Measurements from ENCODE around the gene AHNAK.

AHNAK gene

GRCh38 chr11:62493801-62494200 is 52.8 kb downstream of the AHNAK start:
- no peak overlapping the region for H3K4me3 ChIP-seq (ENCODE audit: low read depth, low read length)
- H3K79me2 ChIP-seq (ENCODE audit: control insufficient read depth, insufficient read depth, low read length, unreplicated experiment), result no peaks in the 10 kb centered on the region

DNA sequence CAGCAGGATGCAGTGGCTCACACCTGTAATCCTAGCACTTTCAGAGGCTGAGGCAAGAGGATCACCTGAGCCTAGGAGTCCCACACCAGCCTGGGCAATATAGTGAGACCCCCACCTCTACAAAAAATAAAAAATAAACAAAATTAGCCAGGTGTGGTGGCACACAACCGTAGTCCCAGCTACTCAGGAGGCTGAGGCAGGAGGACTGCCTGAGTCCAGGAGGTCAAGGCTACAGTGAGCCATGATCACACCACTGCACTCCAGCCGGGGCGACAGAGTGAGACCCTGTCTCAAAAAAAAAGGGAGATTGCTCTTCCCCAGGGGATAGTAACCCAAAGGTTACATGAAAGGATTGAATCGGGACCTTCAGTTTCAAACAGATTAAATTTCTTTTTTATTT is 54.0 kb downstream of the AHNAK start:
- no peak overlapping the region for H3K4me3 ChIP-seq (ENCODE audit: low read depth, low read length)
- H2AFZ ChIP-seq (ENCODE audit: low read length, unreplicated experiment), result no peak overlapping the region
- H3K27me3 ChIP-seq (ENCODE audit: insufficient read depth, low read length), result no peaks in the 10 kb centered on the region
- H3K36me3 ChIP-seq (ENCODE audit: insufficient read depth, low read length), result no peaks in the 10 kb centered on the region
- peaks cover 7% of the 10 kb centered on the region for H3K4me1 ChIP-seq (ENCODE audit: control insufficient read depth, insufficient read depth, low read length, unreplicated experiment)
- H3K79me2 ChIP-seq (ENCODE audit: control insufficient read depth, insufficient read depth, low read length, unreplicated experiment), result no peaks in the 10 kb centered on the region
- no peak overlapping the region for H3K27ac ChIP-seq (ENCODE audit: low read depth, low read length)

More at GRCh38 chr11:62493801-62494200, 52.8 kb downstream of the AHNAK start:
- no peaks in the 10 kb centered on the region for H3K27me3 ChIP-seq (ENCODE audit: insufficient read depth, low read length)
- H2AFZ ChIP-seq (ENCODE audit: low read length, unreplicated experiment), result no peak overlapping the region
- H3K4me1 ChIP-seq (ENCODE audit: control insufficient read depth, insufficient read depth, low read length, unreplicated experiment), result peaks cover 12% of the 10 kb centered on the region
- H3K36me3 ChIP-seq (ENCODE audit: insufficient read depth, low read length), result no peaks in the 10 kb centered on the region
- H3K27ac ChIP-seq (ENCODE audit: low read depth, low read length), result no peak overlapping the region

DNA sequence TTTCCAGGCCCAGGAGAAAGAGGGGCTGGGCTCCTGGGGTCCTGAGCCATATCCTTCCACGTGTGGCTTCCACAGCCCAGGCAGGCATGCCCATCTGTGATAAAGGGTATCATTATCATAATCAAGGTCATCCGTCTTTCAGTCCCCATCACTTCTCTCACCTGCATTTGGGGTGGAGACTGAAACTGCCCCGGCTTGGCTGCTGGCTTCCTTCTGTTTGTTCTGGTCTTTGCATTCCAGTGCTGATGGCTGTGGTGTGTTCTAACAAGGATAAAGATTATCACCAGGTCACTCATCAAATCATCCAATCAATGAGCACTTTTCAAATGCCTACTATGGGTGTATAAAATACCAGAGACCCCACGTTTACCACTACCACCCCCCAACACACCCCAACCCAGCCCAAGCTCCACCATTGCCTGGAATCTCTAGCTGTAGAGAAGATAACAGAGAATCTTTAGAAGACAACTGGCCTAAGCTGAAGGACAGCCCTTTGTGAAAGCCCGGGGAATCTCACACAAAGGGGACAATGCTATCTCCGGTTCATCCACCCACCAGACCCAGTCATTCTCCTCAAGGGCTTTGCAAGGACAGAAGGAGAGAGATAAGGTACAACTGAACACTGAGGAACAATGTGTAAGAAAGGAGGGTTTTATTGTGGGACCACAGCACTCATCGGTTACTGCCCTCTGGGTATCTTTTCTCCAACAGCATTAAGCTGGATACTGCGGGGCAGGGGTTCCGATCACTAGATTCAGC is 54.9 kb downstream of the AHNAK start:
- no peak overlapping the region for H3K4me3 ChIP-seq (ENCODE audit: low read depth, low read length)
- H3K79me2 ChIP-seq (ENCODE audit: control insufficient read depth, insufficient read depth, low read length, unreplicated experiment), result no peaks in the 10 kb centered on the region
- H3K27me3 ChIP-seq (ENCODE audit: insufficient read depth, low read length), result no peaks in the 10 kb centered on the region
- no peak overlapping the region for H2AFZ ChIP-seq (ENCODE audit: low read length, unreplicated experiment)
- no peaks in the 10 kb centered on the region for H3K36me3 ChIP-seq (ENCODE audit: insufficient read depth, low read length)
- peaks cover under 1% of the 10 kb centered on the region for H3K4me1 ChIP-seq (ENCODE audit: control insufficient read depth, insufficient read depth, low read length, unreplicated experiment)
- H3K27ac ChIP-seq (ENCODE audit: low read depth, low read length), result no peak overlapping the region

- H3K4me3 ChIP-seq (ENCODE audit: low read depth, low read length), result no peak overlapping the region
- H2AFZ ChIP-seq (ENCODE audit: low read length, unreplicated experiment), result no peak overlapping the region
- no peaks in the 10 kb centered on the region for H3K27me3 ChIP-seq (ENCODE audit: insufficient read depth, low read length)
- H3K27ac ChIP-seq (ENCODE audit: low read depth, low read length), result no peak overlapping the region
- H3K4me1 ChIP-seq (ENCODE audit: control insufficient read depth, insufficient read depth, low read length, unreplicated experiment), result no peaks in the 10 kb centered on the region
- no peaks in the 10 kb centered on the region for H3K36me3 ChIP-seq (ENCODE audit: insufficient read depth, low read length)
- H3K79me2 ChIP-seq (ENCODE audit: control insufficient read depth, insufficient read depth, low read length, unreplicated experiment), result no peaks in the 10 kb centered on the region
Measured at GRCh38 chr11:62489204-62489603, 57.4 kb downstream of the AHNAK start.

- Histone ChIP-seq H2AFZ (ENCODE audit: low read length, unreplicated experiment) (no peak overlapping the region), H3K27ac (ENCODE audit: low read depth, low read length) (no peak overlapping the region), H3K4me3 (ENCODE audit: low read depth, low read length) (no peak overlapping the region), H3K4me1 (ENCODE audit: control insufficient read depth, insufficient read depth, low read length, unreplicated experiment) (no peaks in the 10 kb centered on the region), H3K79me2 (ENCODE audit: control insufficient read depth, insufficient read depth, low read length, unreplicated experiment) (no peaks in the 10 kb centered on the region), H3K27me3 (ENCODE audit: insufficient read depth, low read length) (no peaks in the 10 kb centered on the region), H3K36me3 (ENCODE audit: insufficient read depth, low read length) (no peaks in the 10 kb centered on the region)
Measured at GRCh38 chr11:62487738-62488551, 58.7 kb downstream of the AHNAK start.

- no peaks in the 10 kb centered on the region for H3K79me2 ChIP-seq (ENCODE audit: control insufficient read depth, insufficient read depth, low read length, unreplicated experiment)
- no peak overlapping the region for H3K27ac ChIP-seq (ENCODE audit: low read depth, low read length)
- H2AFZ ChIP-seq (ENCODE audit: low read length, unreplicated experiment), result no peak overlapping the region
- no peaks in the 10 kb centered on the region for H3K4me1 ChIP-seq (ENCODE audit: control insufficient read depth, insufficient read depth, low read length, unreplicated experiment)
- H3K27me3 ChIP-seq (ENCODE audit: insufficient read depth, low read length), result no peaks in the 10 kb centered on the region
- H3K36me3 ChIP-seq (ENCODE audit: insufficient read depth, low read length), result no peaks in the 10 kb centered on the region
- H3K4me3 ChIP-seq (ENCODE audit: low read depth, low read length), result no peak overlapping the region
Measured at GRCh38 chr11:62487136-62487535, 59.5 kb downstream of the AHNAK start.

DNA sequence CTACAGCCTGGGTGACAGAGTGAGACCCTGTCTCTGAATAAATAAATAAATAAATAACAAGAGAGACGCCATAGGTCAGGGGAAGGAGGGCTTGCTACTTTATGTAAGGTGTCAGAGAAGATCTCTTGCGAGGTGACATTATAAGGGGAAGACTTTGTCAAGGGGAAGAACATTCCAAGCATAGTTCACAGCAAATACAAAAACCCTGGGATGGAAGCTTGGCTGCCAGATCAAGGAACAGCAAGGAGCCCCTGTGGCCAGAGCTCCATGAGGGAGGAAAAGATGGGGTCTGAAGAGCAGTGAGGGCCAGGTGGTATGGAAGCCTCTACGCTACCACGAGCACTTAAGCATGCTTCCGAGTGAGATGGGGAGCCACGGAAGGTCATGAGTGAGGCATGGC is 62.3 kb downstream of the AHNAK start:
- Histone ChIP-seq H3K27ac (ENCODE audit: low read depth, low read length) (no peak overlapping the region), H3K36me3 (ENCODE audit: insufficient read depth, low read length) (no peaks in the 10 kb centered on the region), H3K27me3 (ENCODE audit: insufficient read depth, low read length) (no peaks in the 10 kb centered on the region), H3K4me1 (ENCODE audit: control insufficient read depth, insufficient read depth, low read length, unreplicated experiment) (no peaks in the 10 kb centered on the region), H3K79me2 (ENCODE audit: control insufficient read depth, insufficient read depth, low read length, unreplicated experiment) (no peaks in the 10 kb centered on the region), H3K4me3 (ENCODE audit: low read depth, low read length) (no peak overlapping the region), H2AFZ (ENCODE audit: low read length, unreplicated experiment) (no peak overlapping the region)

DNA sequence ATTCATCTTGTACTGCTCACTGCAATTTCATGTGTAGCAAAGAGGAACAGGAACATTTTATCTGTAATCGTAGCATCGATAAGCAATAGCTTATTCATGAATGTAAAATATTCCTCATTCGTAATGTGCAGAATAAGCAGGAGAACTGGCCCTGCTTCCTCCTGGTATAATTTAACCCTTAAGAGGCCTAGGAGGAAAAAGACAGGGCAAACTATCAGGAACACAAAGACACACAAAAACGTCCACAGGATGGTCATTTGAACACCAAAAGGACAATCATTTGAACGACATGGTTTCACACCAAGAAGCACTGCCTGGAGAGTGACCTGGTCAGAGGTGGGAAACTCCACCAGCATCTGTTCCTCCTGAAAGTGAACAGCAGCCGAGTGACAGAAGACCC is 63.9 kb downstream of the AHNAK start:
- Histone ChIP-seq H3K79me2 (ENCODE audit: control insufficient read depth, insufficient read depth, low read length, unreplicated experiment) (no peaks in the 10 kb centered on the region), H3K4me3 (ENCODE audit: low read depth, low read length) (no peak overlapping the region), H3K27ac (ENCODE audit: low read depth, low read length) (no peak overlapping the region), H3K36me3 (ENCODE audit: insufficient read depth, low read length) (no peaks in the 10 kb centered on the region), H3K4me1 (ENCODE audit: control insufficient read depth, insufficient read depth, low read length, unreplicated experiment) (no peaks in the 10 kb centered on the region), H2AFZ (ENCODE audit: low read length, unreplicated experiment) (no peak overlapping the region), H3K27me3 (ENCODE audit: insufficient read depth, low read length) (no peaks in the 10 kb centered on the region)

GRCh38 chr11:62479631-62480201 is 66.9 kb downstream of the AHNAK start:
- Histone ChIP-seq H2AFZ (ENCODE audit: low read length, unreplicated experiment) (no peak overlapping the region), H3K36me3 (ENCODE audit: insufficient read depth, low read length) (no peaks in the 10 kb centered on the region), H3K79me2 (ENCODE audit: control insufficient read depth, insufficient read depth, low read length, unreplicated experiment) (no peaks in the 10 kb centered on the region), H3K4me1 (ENCODE audit: control insufficient read depth, insufficient read depth, low read length, unreplicated experiment) (no peaks in the 10 kb centered on the region), H3K27ac (ENCODE audit: low read depth, low read length) (no peak overlapping the region), H3K4me3 (ENCODE audit: low read depth, low read length) (no peak overlapping the region), H3K27me3 (ENCODE audit: insufficient read depth, low read length) (no peaks in the 10 kb centered on the region)

DNA sequence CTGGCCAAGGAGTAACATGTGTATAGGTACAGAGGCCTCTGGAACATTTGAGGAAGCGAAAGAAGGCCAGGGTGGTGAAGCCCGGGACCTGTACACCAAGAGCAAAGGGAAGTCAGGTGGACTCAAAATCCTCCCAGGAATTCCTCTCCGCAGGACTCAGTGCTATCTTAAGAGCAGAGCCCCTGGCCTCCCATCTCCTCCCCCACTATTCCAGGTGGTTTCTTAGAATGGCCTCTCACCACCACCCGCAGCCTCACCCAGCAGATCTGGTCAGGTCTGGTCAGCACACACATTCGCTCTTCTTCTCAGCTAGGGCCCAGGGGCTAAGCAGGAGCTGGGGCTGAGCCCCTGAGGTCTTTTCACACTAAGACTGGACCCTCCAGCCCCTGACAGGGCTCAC is 68.7 kb downstream of the AHNAK start:
- Histone ChIP-seq H3K36me3 (ENCODE audit: insufficient read depth, low read length) (no peaks in the 10 kb centered on the region), H3K27me3 (ENCODE audit: insufficient read depth, low read length) (no peaks in the 10 kb centered on the region), H3K79me2 (ENCODE audit: control insufficient read depth, insufficient read depth, low read length, unreplicated experiment) (no peaks in the 10 kb centered on the region), H2AFZ (ENCODE audit: low read length, unreplicated experiment) (no peak overlapping the region), H3K4me1 (ENCODE audit: control insufficient read depth, insufficient read depth, low read length, unreplicated experiment) (no peaks in the 10 kb centered on the region), H3K27ac (ENCODE audit: low read depth, low read length) (no peak overlapping the region), H3K4me3 (ENCODE audit: low read depth, low read length) (no peak overlapping the region)
